OCI-LY3 (cell line): Measurements from ENCODE around the gene CTNNA3.

Source experiments
- EZH2phosphoT487 ChIP-seq: fragments of 200-600 bp; shearing (Covaris generic); IDR thresholded peaks from 2 replicates; pipeline ENCODE4 v1.6.1; 2018; ENCODE audit warnings: antibody characterized with exemption, mixed run types, low read depth
- TF ChIP-seq, protein P1 (sequence below): fragments of 200-600, 300-600 bp; sonication (generic); IDR thresholded peaks from 2 replicates; pipeline ENCODE4 v1.5.1; 2014; ENCODE audit warnings: antibody characterized with exemption, low read length, low read depth

GRCh38 chr10:66927971-66928770 is 767.8 kb downstream of the CTNNA3 start:
- TF ChIP-seq, protein P1, sequence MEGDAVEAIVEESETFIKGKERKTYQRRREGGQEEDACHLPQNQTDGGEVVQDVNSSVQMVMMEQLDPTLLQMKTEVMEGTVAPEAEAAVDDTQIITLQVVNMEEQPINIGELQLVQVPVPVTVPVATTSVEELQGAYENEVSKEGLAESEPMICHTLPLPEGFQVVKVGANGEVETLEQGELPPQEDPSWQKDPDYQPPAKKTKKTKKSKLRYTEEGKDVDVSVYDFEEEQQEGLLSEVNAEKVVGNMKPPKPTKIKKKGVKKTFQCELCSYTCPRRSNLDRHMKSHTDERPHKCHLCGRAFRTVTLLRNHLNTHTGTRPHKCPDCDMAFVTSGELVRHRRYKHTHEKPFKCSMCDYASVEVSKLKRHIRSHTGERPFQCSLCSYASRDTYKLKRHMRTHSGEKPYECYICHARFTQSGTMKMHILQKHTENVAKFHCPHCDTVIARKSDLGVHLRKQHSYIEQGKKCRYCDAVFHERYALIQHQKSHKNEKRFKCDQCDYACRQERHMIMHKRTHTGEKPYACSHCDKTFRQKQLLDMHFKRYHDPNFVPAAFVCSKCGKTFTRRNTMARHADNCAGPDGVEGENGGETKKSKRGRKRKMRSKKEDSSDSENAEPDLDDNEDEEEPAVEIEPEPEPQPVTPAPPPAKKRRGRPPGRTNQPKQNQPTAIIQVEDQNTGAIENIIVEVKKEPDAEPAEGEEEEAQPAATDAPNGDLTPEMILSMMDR, result no peak
- no peak for TF ChIP-seq EZH2phosphoT487
